Measurements from ENCODE around the gene FHDC1.

Gene FHDC1

DNA sequence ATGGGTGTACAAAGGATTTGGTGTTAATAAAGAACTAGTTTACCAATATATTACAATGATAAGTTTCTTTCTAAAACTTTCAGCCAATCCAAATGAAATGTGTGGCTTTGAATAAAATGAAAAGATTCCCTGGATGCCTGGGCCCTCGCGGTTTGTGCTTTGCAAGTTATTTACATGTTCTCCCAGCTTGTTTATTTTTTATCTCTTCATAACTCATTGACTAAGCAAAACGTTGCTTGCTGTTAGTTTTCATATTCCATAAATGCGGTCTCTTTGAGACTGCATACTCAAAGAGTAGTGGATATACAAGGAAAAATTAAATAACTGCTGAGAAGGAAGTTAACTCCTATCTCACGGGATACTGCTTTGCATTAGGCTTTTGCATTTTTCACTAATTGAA lies 26.0 kb downstream of the FHDC1 start:
- TF ChIP-seq RAD21 (IDR thresholded peaks at IDR 0.05; ENCODE audit: low read depth) (no peak), CEBPB (IDR thresholded peaks at IDR 0.05) (no peak), NFIC (IDR thresholded peaks at IDR 0.05) (no peak)

DNA sequence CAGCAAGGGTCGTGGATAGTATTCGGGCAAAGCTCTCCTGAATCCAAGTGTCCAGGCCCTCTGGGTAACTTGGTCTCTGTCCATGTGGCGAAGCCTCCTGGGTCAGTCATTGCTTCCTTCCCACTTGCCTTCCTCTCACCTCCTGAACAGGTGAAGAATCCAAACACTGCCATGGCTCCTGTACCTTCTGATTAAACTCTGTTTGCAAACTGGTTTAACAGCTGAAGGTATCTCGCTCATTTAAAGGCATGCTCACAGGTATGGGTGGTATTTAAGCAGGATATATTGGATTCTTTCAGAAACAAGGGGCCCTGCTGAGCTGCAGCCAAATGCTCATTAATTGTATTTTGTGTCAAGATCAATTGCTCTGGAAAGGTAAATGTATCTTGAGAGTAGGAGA lies 28.2 kb downstream of the FHDC1 start:
- no peak for TF ChIP-seq CREB1 (IDR thresholded peaks at IDR 0.05; ENCODE audit: low read depth)
- TF ChIP-seq CEBPB (IDR thresholded peaks at IDR 0.05) = no peak
- TF ChIP-seq FOXM1 (IDR thresholded peaks at IDR 0.05; ENCODE audit: borderline replicate concordance, low read depth) = no peak
- no peak for TF ChIP-seq TEAD4 (IDR thresholded peaks at IDR 0.05)
- TF ChIP-seq EP300 (IDR thresholded peaks at IDR 0.05; ENCODE audit: borderline replicate concordance) = no peak
- TF ChIP-seq YY1 (IDR thresholded peaks at IDR 0.05; ENCODE audit: low read depth) = no peak
- TF ChIP-seq TCF12 (IDR thresholded peaks at IDR 0.05; ENCODE audit: low read depth) = no peak
- TF ChIP-seq, protein P1, sequence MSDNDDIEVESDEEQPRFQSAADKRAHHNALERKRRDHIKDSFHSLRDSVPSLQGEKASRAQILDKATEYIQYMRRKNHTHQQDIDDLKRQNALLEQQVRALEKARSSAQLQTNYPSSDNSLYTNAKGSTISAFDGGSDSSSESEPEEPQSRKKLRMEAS (IDR thresholded peaks at IDR 0.05) = no peak
- TF ChIP-seq TAF1 (IDR thresholded peaks at IDR 0.05; ENCODE audit: low read depth) = no peak

DNA sequence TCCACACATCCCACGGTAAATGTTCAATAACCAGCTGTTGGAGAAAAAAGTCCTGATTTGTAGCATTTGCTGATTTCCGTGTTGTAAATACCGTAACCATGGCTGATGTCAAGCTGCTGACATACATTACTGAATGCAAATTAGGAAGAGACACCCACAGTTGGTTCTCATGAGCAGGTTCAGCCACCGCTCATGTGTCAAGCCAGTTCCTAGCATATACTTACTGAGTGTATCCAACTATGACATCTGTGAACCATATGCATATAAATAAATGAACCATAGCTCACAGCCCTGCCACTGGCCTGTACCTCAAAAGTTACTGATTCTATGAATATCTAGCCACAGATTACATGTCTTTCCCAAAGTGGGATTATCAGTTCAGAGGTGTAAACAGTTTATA lies 29.5 kb downstream of the FHDC1 start:
- TF ChIP-seq ZBTB7A (IDR thresholded peaks at IDR 0.05; ENCODE audit: low read depth) (no peak), RAD21 (IDR thresholded peaks at IDR 0.05; ENCODE audit: low read depth) (no peak), FOXM1 (IDR thresholded peaks at IDR 0.05; ENCODE audit: borderline replicate concordance, low read depth) (no peak), TEAD4 (IDR thresholded peaks at IDR 0.05) (no peak), CREB1 (IDR thresholded peaks at IDR 0.05; ENCODE audit: low read depth) (no peak), TCF12 (IDR thresholded peaks at IDR 0.05; ENCODE audit: low read depth) (no peak)
- TF ChIP-seq, protein P2, sequence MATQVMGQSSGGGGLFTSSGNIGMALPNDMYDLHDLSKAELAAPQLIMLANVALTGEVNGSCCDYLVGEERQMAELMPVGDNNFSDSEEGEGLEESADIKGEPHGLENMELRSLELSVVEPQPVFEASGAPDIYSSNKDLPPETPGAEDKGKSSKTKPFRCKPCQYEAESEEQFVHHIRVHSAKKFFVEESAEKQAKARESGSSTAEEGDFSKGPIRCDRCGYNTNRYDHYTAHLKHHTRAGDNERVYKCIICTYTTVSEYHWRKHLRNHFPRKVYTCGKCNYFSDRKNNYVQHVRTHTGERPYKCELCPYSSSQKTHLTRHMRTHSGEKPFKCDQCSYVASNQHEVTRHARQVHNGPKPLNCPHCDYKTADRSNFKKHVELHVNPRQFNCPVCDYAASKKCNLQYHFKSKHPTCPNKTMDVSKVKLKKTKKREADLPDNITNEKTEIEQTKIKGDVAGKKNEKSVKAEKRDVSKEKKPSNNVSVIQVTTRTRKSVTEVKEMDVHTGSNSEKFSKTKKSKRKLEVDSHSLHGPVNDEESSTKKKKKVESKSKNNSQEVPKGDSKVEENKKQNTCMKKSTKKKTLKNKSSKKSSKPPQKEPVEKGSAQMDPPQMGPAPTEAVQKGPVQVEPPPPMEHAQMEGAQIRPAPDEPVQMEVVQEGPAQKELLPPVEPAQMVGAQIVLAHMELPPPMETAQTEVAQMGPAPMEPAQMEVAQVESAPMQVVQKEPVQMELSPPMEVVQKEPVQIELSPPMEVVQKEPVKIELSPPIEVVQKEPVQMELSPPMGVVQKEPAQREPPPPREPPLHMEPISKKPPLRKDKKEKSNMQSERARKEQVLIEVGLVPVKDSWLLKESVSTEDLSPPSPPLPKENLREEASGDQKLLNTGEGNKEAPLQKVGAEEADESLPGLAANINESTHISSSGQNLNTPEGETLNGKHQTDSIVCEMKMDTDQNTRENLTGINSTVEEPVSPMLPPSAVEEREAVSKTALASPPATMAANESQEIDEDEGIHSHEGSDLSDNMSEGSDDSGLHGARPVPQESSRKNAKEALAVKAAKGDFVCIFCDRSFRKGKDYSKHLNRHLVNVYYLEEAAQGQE (IDR thresholded peaks at IDR 0.05; ENCODE audit: low read depth) = no peak

DNA sequence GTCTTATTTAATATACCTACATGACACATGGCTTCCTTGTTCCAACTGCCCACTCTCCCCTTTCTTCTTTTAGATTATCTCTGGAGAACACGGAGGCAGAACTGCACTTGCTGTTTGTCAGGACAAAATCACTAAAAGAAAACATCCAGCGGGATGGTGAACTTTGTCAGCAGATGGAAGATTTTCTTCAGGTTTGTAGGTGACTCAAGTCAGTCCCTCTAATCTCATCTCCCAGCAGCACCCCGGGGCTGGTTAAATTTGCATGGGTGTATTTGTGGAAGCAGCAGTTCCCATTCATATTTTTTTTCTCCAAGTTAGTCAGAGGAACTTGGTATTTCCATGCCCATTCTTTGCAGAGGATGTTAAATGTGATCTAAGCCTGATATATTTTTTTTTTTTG lies 31.8 kb downstream of the FHDC1 start:
- TF ChIP-seq CREB1 (IDR thresholded peaks at IDR 0.05; ENCODE audit: low read depth) (no peak), ZBTB7A (IDR thresholded peaks at IDR 0.05; ENCODE audit: low read depth) (no peak)

DNA sequence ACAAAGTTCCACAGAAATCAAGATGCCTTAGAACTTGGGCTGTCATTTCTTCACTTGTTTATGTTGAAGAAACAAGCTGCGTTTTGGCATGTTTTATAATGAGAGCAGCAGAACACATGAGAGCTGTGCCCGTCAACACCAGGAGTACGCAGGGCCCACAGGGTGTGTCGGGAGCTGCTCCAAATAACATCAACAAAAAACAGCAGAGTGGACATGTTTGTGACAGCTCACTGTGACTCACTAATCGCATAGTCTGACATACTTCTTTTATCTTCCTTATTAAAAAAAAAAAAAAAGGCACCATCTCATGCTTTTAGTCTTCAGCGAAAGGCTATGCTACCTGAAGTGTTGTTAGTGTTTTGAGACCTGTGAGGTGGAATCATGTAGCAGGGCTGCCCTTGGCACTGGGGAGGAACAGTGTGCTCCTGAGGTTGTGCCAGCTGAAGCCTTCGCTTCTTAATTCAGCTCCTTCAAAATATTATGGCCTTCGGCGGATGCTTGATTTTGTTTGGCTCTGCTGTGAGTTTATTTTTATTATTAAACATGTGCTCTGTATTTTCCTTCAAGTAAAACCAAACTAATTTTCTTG lies 32.8 kb downstream of the FHDC1 start:
- TF ChIP-seq, protein P1 (IDR thresholded peaks at IDR 0.05) = no peak
- TF ChIP-seq EP300 (IDR thresholded peaks at IDR 0.05; ENCODE audit: borderline replicate concordance) (no peak), CREB1 (IDR thresholded peaks at IDR 0.05; ENCODE audit: low read depth) (no peak), CEBPB (IDR thresholded peaks at IDR 0.05) (no peak), ZBTB7A (IDR thresholded peaks at IDR 0.05; ENCODE audit: low read depth) (no peak), YY1 (IDR thresholded peaks at IDR 0.05; ENCODE audit: low read depth) (no peak), TCF12 (IDR thresholded peaks at IDR 0.05; ENCODE audit: low read depth) (no peak), FOXM1 (IDR thresholded peaks at IDR 0.05; ENCODE audit: borderline replicate concordance, low read depth) (no peak), TEAD4 (IDR thresholded peaks at IDR 0.05) (no peak)
- TF ChIP-seq, protein P3, sequence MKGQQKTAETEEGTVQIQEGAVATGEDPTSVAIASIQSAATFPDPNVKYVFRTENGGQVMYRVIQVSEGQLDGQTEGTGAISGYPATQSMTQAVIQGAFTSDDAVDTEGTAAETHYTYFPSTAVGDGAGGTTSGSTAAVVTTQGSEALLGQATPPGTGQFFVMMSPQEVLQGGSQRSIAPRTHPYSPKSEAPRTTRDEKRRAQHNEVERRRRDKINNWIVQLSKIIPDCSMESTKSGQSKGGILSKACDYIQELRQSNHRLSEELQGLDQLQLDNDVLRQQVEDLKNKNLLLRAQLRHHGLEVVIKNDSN (IDR thresholded peaks at IDR 0.05) = no peak
- TF ChIP-seq, protein P2 (IDR thresholded peaks at IDR 0.05; ENCODE audit: low read depth) = no peak

DNA sequence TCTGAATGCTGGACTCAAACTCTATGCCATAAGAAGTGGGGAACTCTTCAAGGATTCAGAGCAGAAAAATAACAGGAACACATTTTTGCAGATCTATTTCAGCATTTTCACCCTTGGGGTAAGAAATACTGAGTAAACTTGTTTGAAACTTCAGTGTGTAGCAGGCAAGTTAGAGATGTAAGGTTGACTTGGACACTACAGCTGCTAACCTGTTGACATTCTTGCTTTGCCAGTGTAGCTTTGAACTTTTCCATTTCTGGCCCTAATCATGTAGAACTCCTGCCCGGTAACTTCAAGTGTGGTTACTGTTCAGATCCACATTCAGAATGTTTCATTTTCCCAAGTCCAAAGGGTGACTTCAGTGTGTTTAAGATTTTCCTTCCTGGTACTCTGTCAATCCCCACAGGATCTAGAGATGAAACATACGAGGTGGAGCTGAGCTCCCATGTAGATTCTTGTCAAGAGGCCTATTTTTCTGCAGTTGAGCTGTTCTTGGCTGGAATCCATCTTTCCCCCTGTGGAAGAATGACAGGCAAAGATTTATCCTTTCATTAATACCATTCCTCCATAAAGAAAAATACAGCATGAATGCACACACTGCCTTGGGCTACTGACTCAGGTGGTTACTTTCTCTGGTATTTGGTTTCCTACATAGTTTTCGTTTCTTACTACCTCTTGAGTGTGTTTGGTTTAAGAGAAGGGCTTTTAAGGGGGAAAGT lies 34.1 kb downstream of the FHDC1 start:
- TF ChIP-seq EGR1 (IDR thresholded peaks at IDR 0.05) = no peak
- TF ChIP-seq, protein P2 (IDR thresholded peaks at IDR 0.05; ENCODE audit: low read depth) = no peak
- TF ChIP-seq CEBPB (IDR thresholded peaks at IDR 0.05) = 0 out of 2 replicates have a peak, but pooled peaks have one; percentile 33
- TF ChIP-seq TEAD4 (IDR thresholded peaks at IDR 0.05) = peak; percentile 80
- peak; percentile 62 for TF ChIP-seq TCF12 (IDR thresholded peaks at IDR 0.05; ENCODE audit: low read depth)
- peak; percentile 84; the same call in 1 of the 2 replicates for TF ChIP-seq EP300 (IDR thresholded peaks at IDR 0.05; ENCODE audit: borderline replicate concordance)
- TF ChIP-seq NFIC (IDR thresholded peaks at IDR 0.05) = peak; percentile 93
- TF ChIP-seq RAD21 (IDR thresholded peaks at IDR 0.05; ENCODE audit: low read depth) = peak; percentile 4; the same call in 1 of the 2 replicates

Data from Ishikawa (cell line).